Panc1 (cell line): ENCODE data around the gene ZFP36L1. TPM values are rescaled to one million over a fixed set of nuclear protein-coding genes. Genes with fewer than 3 reads are reported as not detected.

Source experiments
- ATAC-seq: fragments of 200-7000 bp; cut with Tn5 transposase; 2 replicates; pipeline ENCODE4 v1.9.1; 2020; ENCODE audit warnings: mild to moderate bottlenecking, moderate library complexity
- BruUV-seq: library from RNA; stranded (reverse); fragments of 400-500 nt; replicated peaks from 2 replicates; lab custom pipeline; 2021; lab: Mats Ljungman, UMichigan
- CTCF ChIA-PET: fragments of 300-600 bp; sonication (Branson Sonifier 250); formaldehyde crosslinking; loops from one replicate; lab custom pipeline; 2022; ENCODE audit warnings: antibody characterized with exemption; lab: Charles Lee
- POLR2A ChIA-PET: fragments of 300-600 bp; sonication (Branson Sonifier 250); formaldehyde crosslinking; loops from one replicate; lab custom pipeline; 2022; ENCODE audit warnings: antibody characterized with exemption; lab: Charles Lee
- DNase-seq: peaks from one replicate; pipeline ENCODE4 v3.0.0-alpha.2; 2010; ENCODE audit warnings: low read depth, low spot score
- H3K27ac ChIP-seq: 2 replicates; pipeline ENCODE4 v1.5.1; 2011; ENCODE audit warnings: mild to moderate bottlenecking, low read length, inconsistent platforms
- H3K27me3 ChIP-seq: fragments of 200-500 bp; sonication (Bioruptor generic); 2 replicates; pipeline ENCODE4 v1.6.0; 2014; ENCODE audit warnings: low read length, inconsistent platforms; ENCODE audit not compliant: control insufficient read depth, insufficient read depth
- H3K36me3 ChIP-seq: fragments of 200-500 bp; sonication (Bioruptor generic); 2 replicates; pipeline ENCODE4 v1.5.1; 2014; ENCODE audit warnings: inconsistent platforms, mild to moderate bottlenecking, low read length, moderate library complexity; ENCODE audit not compliant: control insufficient read depth, insufficient read depth
- H3K4me1 ChIP-seq: 2 replicates; pipeline ENCODE4 v1.5.1; 2011; ENCODE audit warnings: inconsistent platforms, mild to moderate bottlenecking, low read length, moderate library complexity; ENCODE audit not compliant: control insufficient read depth, insufficient read depth
- H3K4me3 ChIP-seq, 2 experiments: 2 replicates each; pipeline ENCODE4 v1.5.1; 2011 to 2012; ENCODE audit warnings: low read depth in 2 of 2, low read length in 2 of 2, mild to moderate bottlenecking in 2 of 2, inconsistent platforms in 1 of 2, moderate library complexity in 1 of 2
- H3K9me3 ChIP-seq: fragments of 200-500 bp; sonication (Bioruptor generic); 2 replicates; pipeline ENCODE4 v1.5.1; 2014; ENCODE audit warnings: low read depth, mild to moderate bottlenecking, inconsistent platforms, low read length, moderate library complexity; ENCODE audit not compliant: control insufficient read depth, insufficient read depth
- CTCF ChIP-seq: fragments of 450-650 bp; IDR thresholded peaks from 2 replicates; pipeline ENCODE4 v1.5.1; 2017; ENCODE audit warnings: mild to moderate bottlenecking
- POLR2AphosphoS5 ChIP-seq: IDR thresholded peaks from 2 replicates; pipeline ENCODE4 v1.6.1; 2012; ENCODE audit warnings: mild to moderate bottlenecking, low read depth, low read length, moderate library complexity
- REST ChIP-seq, 2 experiments: IDR thresholded peaks; 2 replicates each; pipeline ENCODE4 v1.6.1; 2011 to 2012; ENCODE audit warnings: low read depth in 2 of 2, control low read depth in 1 of 2, low read length in 1 of 2, mild to moderate bottlenecking in 1 of 2, moderate library complexity in 1 of 2; ENCODE audit not compliant: insufficient read depth in 1 of 2
- SIN3A ChIP-seq: IDR thresholded peaks from 2 replicates; pipeline ENCODE4 v1.6.1; 2012; ENCODE audit warnings: low read depth, mild to moderate bottlenecking, low read length, moderate library complexity, borderline replicate concordance; ENCODE audit not compliant: insufficient read depth
- TCF7L2 ChIP-seq: IDR thresholded peaks from 2 replicates; pipeline ENCODE4 v1.6.1; 2011; ENCODE audit warnings: mild to moderate bottlenecking, low read depth, low read length, inconsistent platforms
- in situ Hi-C: cut with HindIII; loops from 2 replicates; pipeline ENCODE4 v1.10.0; 2016; ENCODE audit warnings: low sequenced_read_pairs, low pct_unique_long_range_greater_than_20kb
- intact Hi-C: fragments of 100-400 bp; cut with micrococcal nuclease; formaldehyde crosslinking; loops from one replicate; pipeline ENCODE4 v1.10.0; 2022; ENCODE audit not compliant: unreplicated experiment
- total RNA-seq: library from RNA; stranded (reverse); gene quantifications from one replicate; pipeline ENCODE4 v1.2.1, GENCODE V29; 2021; ENCODE audit not compliant: unreplicated experiment

Gene ZFP36L1
- total RNA-seq, 1 experiment from 2014 or later: 84.9 TPM

GRCh38 chr14:68756000-68756481 lies 36.8 kb downstream of the ZFP36L1 start:
- BruUV-seq: no TSS peak
- in situ Hi-C loops: no loop called here

DNA sequence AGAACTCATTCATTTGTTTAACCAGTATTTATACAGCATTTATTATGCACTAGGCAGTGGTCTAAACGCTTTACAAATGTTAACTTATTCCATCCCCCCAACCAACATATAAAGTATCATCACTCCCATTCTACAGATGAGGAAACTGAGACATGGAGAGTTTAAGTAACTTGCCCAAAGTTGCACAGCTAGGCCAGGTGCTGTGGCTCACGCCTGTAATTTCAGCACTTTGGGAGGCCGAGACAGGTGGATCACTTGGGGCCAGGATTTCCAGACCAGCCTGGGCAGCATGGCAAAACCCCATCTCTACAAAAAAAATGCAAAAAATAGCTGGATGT lies 37.9 kb downstream of the ZFP36L1 start:
- in situ Hi-C loops (no loop called here), intact Hi-C loops (no loop called here)
- POLR2A ChIA-PET: interaction anchor here (0.6 kb wide), 1 partner anchor 434 kb away, joined by 6 read pairs; no protein-coding TSS in a partner anchor

More at GRCh38 chr14:68756000-68756481, 36.8 kb downstream of the ZFP36L1 start:
- no peaks in the 10 kb centered on the region for H3K36me3 ChIP-seq
- ATAC-seq (no peak), DNase-seq (no peak)
- TF ChIP-seq POLR2AphosphoS5: no peak
- TF ChIP-seq SIN3A: no peak
- TF ChIP-seq TCF7L2: no peak
- no peak for TF ChIP-seq CTCF
- no peak for TF ChIP-seq REST (IDR thresholded peaks at IDR 0.05; ENCODE audit: insufficient read depth in 1 of 2, low read depth in 2 of 2, low read length in 1 of 2)
- no peaks in the 10 kb centered on the region for H3K4me1 ChIP-seq
- no peak overlapping the region for H3K4me3 ChIP-seq
- ChIA-PET POLR2A (interaction anchor here (0.5 to 0.6 kb wide), 2 partner anchors 32 to 39 kb away, joined by 4 to 7 read pairs; no protein-coding TSS in a partner anchor), CTCF (no interaction called here)
- H3K27ac ChIP-seq: no peak overlapping the region
- H3K27me3 ChIP-seq: no peaks in the 10 kb centered on the region
- no peaks in the 10 kb centered on the region for H3K9me3 ChIP-seq
- intact Hi-C loops: no loop called here

More for the DNA sequence above, 37.9 kb downstream of the ZFP36L1 start:
- CTCF ChIA-PET: no interaction called here
- Histone ChIP-seq H3K27ac (no peak overlapping the region), H3K4me1 (no peaks in the 10 kb centered on the region), H3K9me3 (no peaks in the 10 kb centered on the region), H3K27me3 (no peaks in the 10 kb centered on the region), H3K4me3 (no peak overlapping the region), H3K36me3 (no peaks in the 10 kb centered on the region)
- TF ChIP-seq TCF7L2 (no peak), REST (IDR thresholded peaks at IDR 0.05; ENCODE audit: insufficient read depth in 1 of 2, low read depth in 2 of 2, low read length in 1 of 2) (no peak), SIN3A (no peak), POLR2AphosphoS5 (no peak), CTCF (no peak)
- DNase-seq (no peak), ATAC-seq (no peak)
- BruUV-seq: no TSS peak
